K562 (cell line): Measurements from ENCODE around the gene ENO2. TPM values are rescaled to one million over a fixed set of nuclear protein-coding genes. Genes with fewer than 3 reads are reported as not detected.

Source experiments
- CCNT2 ChIP-seq: IDR thresholded peaks from 2 replicates; pipeline ENCODE4 v1.6.1; 2011; ENCODE audit warnings: borderline replicate concordance, low read depth, mild to moderate bottlenecking, moderate library complexity, mixed read lengths, low read length; ENCODE audit not compliant: insufficient read length; ENCODE audit errors: extremely low read depth
- HDAC2 ChIP-seq: fragments of 450-650 bp; IDR thresholded peaks from 2 replicates; pipeline ENCODE4 v1.6.1; 2016; ENCODE audit warnings: mild to moderate bottlenecking
- KDM1A ChIP-seq, 2 experiments: fragments of 450-650 bp; IDR thresholded peaks; 2 replicates each; pipeline ENCODE4 v1.6.1; 2016; ENCODE audit warnings: mild to moderate bottlenecking in 2 of 2
- NFRKB ChIP-seq: fragments of 450-650 bp; IDR thresholded peaks from 2 replicates; pipeline ENCODE4 v1.6.1; 2016; ENCODE audit warnings: low read depth
- NR2C1 ChIP-seq, 2 experiments: fragments of 450-650 bp; IDR thresholded peaks; 2 replicates each; pipeline ENCODE4 v1.6.1; 2017; ENCODE audit warnings: mild to moderate bottlenecking in 2 of 2, antibody characterized with exemption in 1 of 2, inconsistent platforms in 1 of 2, missing compliant biosample characterization in 1 of 2, missing genetic modification characterization in 1 of 2
- SETDB1 ChIP-seq: IDR thresholded peaks from one replicate; pipeline ENCODE4 v1.6.1; 2012; ENCODE audit warnings: low read length, control low read depth, inconsistent platforms
- SRSF7 ChIP-seq: fragments of 200-400 bp; formaldehyde crosslinking; optimal IDR thresholded peaks from 2 replicates; pipeline ENCODE3; 2017; ENCODE audit warnings: mild to moderate bottlenecking, low read depth, low read length
- STAT5B ChIP-seq: fragments of 250-450 bp; sonication (Bioruptor Pico); IDR thresholded peaks from 2 replicates; pipeline ENCODE4 v1.8.0; 2021; ENCODE audit warnings: mild to moderate bottlenecking, inconsistent platforms
- TBL1XR1 ChIP-seq, 2 experiments: IDR thresholded peaks; 2 replicates each; pipeline ENCODE4 v1.6.1; 2012; ENCODE audit warnings: improper control_type of control experiment in 2 of 2, low read length in 2 of 2, mild to moderate bottlenecking in 1 of 2
- TCF3 ChIP-seq: sonication (generic); formaldehyde crosslinking; IDR thresholded peaks from 2 replicates; pipeline ENCODE4 v1.4.0; 2020; ENCODE audit warnings: mild to moderate bottlenecking, missing genetic modification reagents
- TEAD1 ChIP-seq, 2 experiments: fragments of 450-650 bp in 1 of 2; sonication (generic) in 1 of 2; formaldehyde crosslinking; IDR thresholded peaks; 2 replicates each; pipeline versions ENCODE4 v1.4.0 to v1.8.0; 2020 to 2022; ENCODE audit warnings: mild to moderate bottlenecking in 2 of 2, missing genetic modification reagents in 1 of 2
- TEAD4 ChIP-seq, 2 experiments: sonication (generic) in 1 of 2; formaldehyde crosslinking in 1 of 2; IDR thresholded peaks; 2 replicates each; pipeline versions ENCODE4 v1.6.1 to v1.8.0; 2012 to 2022; ENCODE audit warnings: borderline replicate concordance in 1 of 2, inconsistent platforms in 1 of 2, low read length in 1 of 2, mild to moderate bottlenecking in 1 of 2, missing genetic modification reagents in 1 of 2
- ZNF174 ChIP-seq: fragments of 250-450 bp; sonication (Bioruptor Pico); IDR thresholded peaks from 2 replicates; pipeline ENCODE4 v1.4.0; 2020; ENCODE audit warnings: mild to moderate bottlenecking
- ZNF695 ChIP-seq: fragments of 450-650 bp; formaldehyde crosslinking; IDR thresholded peaks from 2 replicates; pipeline ENCODE4 v1.4.0; 2020; ENCODE audit warnings: mild to moderate bottlenecking, moderate library complexity
- polyA plus RNA-seq, 8 experiments: library from polyadenylated mRNA; depleted of rRNA in 4 of 8; stranded (reverse) in 5 of 8; unstranded in 3 of 8; fragments of >200 nt; fragmentation: Nextera tagmentation in 2 of 8; fragmentation: Illumina TruSeq in 1 of 8; extraction: Ambion mirVana in 2 of 8; extraction: Trizol in 1 of 8; gene quantifications; 2 replicates each; pipeline versions ENCODE4 v1.2.1 to v1.2.3, GENCODE V29; 2011 to 2014; ENCODE audit warnings: inconsistent platforms in 1 of 8, missing spikeins in 1 of 8
- total RNA-seq, 7 experiments: library from RNA; depleted of rRNA in 6 of 7; stranded (reverse); fragments of >200 nt in 6 of 7; fragmentation: Illumina TruSeq in 2 of 7; extraction: Trizol in 2 of 7; gene quantifications; 2 replicates each; pipeline versions ENCODE4 v1.2.1 to v1.2.3, GENCODE V29; 2011 to 2021; ENCODE audit warnings: low replicate concordance in 1 of 7
- TF ChIP-seq, protein P1 (sequence below), 2 experiments: fragments of 450-650 bp; formaldehyde crosslinking in 1 of 2; IDR thresholded peaks; 2 replicates each; pipeline versions ENCODE4 v1.4.0 to v1.6.1; 2014 to 2020; ENCODE audit warnings: mild to moderate bottlenecking in 2 of 2, borderline replicate concordance in 1 of 2, low read depth in 1 of 2
- TF ChIP-seq, protein P2 (sequence below): fragments of 450-650 bp; formaldehyde crosslinking; conservative IDR thresholded peaks from 2 replicates; pipeline ENCODE4 v1.4.0; 2022; ENCODE audit warnings: mild to moderate bottlenecking, missing genetic modification characterization

The ENO2 gene
- total and polyA plus RNA-seq, 9 of the 15 experiments (the other 6 are each of a cell fraction or from before 2014, with no cell fraction given) = 10.9 to 43.3 (median 21.0) TPM

GRCh38 chr12:6929466-6930452, 15.4 kb downstream of the ENO2 start (continued):
- TF ChIP-seq, protein P1, sequence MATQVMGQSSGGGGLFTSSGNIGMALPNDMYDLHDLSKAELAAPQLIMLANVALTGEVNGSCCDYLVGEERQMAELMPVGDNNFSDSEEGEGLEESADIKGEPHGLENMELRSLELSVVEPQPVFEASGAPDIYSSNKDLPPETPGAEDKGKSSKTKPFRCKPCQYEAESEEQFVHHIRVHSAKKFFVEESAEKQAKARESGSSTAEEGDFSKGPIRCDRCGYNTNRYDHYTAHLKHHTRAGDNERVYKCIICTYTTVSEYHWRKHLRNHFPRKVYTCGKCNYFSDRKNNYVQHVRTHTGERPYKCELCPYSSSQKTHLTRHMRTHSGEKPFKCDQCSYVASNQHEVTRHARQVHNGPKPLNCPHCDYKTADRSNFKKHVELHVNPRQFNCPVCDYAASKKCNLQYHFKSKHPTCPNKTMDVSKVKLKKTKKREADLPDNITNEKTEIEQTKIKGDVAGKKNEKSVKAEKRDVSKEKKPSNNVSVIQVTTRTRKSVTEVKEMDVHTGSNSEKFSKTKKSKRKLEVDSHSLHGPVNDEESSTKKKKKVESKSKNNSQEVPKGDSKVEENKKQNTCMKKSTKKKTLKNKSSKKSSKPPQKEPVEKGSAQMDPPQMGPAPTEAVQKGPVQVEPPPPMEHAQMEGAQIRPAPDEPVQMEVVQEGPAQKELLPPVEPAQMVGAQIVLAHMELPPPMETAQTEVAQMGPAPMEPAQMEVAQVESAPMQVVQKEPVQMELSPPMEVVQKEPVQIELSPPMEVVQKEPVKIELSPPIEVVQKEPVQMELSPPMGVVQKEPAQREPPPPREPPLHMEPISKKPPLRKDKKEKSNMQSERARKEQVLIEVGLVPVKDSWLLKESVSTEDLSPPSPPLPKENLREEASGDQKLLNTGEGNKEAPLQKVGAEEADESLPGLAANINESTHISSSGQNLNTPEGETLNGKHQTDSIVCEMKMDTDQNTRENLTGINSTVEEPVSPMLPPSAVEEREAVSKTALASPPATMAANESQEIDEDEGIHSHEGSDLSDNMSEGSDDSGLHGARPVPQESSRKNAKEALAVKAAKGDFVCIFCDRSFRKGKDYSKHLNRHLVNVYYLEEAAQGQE (IDR thresholded peaks at IDR 0.05; ENCODE audit: borderline replicate concordance) = peak; percentile 32; the same call in 1 of the 2 replicates
- TF ChIP-seq, protein P1 (CRISPR knock-in tag; IDR thresholded peaks at IDR 0.05; ENCODE audit: low read depth) = no peak
- TF ChIP-seq HDAC2 (0 out of 2 replicates have a peak, but pooled peaks have one; percentile 64), TEAD1 (CRISPR knock-in tag; IDR thresholded peaks at IDR 0.05) (0 out of 4 replicates have a peak, but pooled peaks of 1 of the 2 experiments have one; percentile 33), ZNF695 (CRISPR knock-in tag) (no peak), STAT5B (no peak), NR2C1 (IDR thresholded peaks at IDR 0.05) (no peak), NR2C1 (tag; IDR thresholded peaks at IDR 0.05) (0 out of 2 replicates have a peak, but pooled peaks have one; percentile 23), NFRKB (0 out of 2 replicates have a peak, but pooled peaks have one; percentile 29), KDM1A (IDR thresholded peaks at IDR 0.05) (peak in 1 of 2 experiments; percentile 51; a peak in 2 of 4 replicates), TBL1XR1 (IDR thresholded peaks at IDR 0.05; ENCODE audit: low read length in 2 of 2) (0 out of 4 replicates have a peak, but pooled peaks of 1 of the 2 experiments have one; percentile 47), ZNF174 (CRISPR knock-in tag) (no peak), TCF3 (CRISPR knock-in tag) (peak; percentile 37; the same call in 1 of the 2 replicates), SRSF7 (no peak), CCNT2 (peak; percentile 33), SETDB1 (no peak), TEAD4 (IDR thresholded peaks at IDR 0.05; ENCODE audit: low read length) (peak; percentile 43; the same call in 1 of the 2 replicates), TEAD4 (CRISPR knock-in tag; IDR thresholded peaks at IDR 0.05; ENCODE audit: borderline replicate concordance) (no peak)
- TF ChIP-seq, protein P2, sequence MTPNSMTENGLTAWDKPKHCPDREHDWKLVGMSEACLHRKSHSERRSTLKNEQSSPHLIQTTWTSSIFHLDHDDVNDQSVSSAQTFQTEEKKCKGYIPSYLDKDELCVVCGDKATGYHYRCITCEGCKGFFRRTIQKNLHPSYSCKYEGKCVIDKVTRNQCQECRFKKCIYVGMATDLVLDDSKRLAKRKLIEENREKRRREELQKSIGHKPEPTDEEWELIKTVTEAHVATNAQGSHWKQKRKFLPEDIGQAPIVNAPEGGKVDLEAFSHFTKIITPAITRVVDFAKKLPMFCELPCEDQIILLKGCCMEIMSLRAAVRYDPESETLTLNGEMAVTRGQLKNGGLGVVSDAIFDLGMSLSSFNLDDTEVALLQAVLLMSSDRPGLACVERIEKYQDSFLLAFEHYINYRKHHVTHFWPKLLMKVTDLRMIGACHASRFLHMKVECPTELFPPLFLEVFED (CRISPR knock-in tag) = no peak
